Fibroblast of lung (primary cell): ENCODE data around the gene CCDC171. TPM values are rescaled to one million over a fixed set of nuclear protein-coding genes. Genes with fewer than 3 reads are reported as not detected.

Source experiments
- DNase-seq, 2 donors: peaks; one replicate each; pipeline versions ENCODE4 v3.0.0 to v3.0.0-alpha.2; 2010; ENCODE audit warnings: low read depth in 2 of 2
- H2AFZ ChIP-seq: 2 replicates; pipeline ENCODE4 v1.5.1; 2012; ENCODE audit warnings: low read length, control low read depth, inconsistent platforms
- H3K27ac ChIP-seq: 2 replicates; pipeline ENCODE4 v1.5.1; 2011; ENCODE audit warnings: low read length, control low read depth; ENCODE audit not compliant: insufficient read depth
- H3K27me3 ChIP-seq: 2 replicates; pipeline ENCODE4 v1.5.1; 2011; ENCODE audit warnings: mild to moderate bottlenecking, low read length; ENCODE audit not compliant: control insufficient read depth, insufficient read depth
- H3K36me3 ChIP-seq: 2 replicates; pipeline ENCODE4 v1.5.1; 2011; ENCODE audit warnings: low read length; ENCODE audit not compliant: control insufficient read depth, insufficient read depth
- H3K4me1 ChIP-seq: 2 replicates; pipeline ENCODE4 v1.5.1; 2011; ENCODE audit warnings: low read length; ENCODE audit not compliant: control insufficient read depth, insufficient read depth; ENCODE audit errors: extremely low read depth
- H3K4me2 ChIP-seq: 2 replicates; pipeline ENCODE4 v1.5.1; 2011; ENCODE audit warnings: low read length, control low read depth; ENCODE audit not compliant: insufficient read depth; ENCODE audit errors: extremely low read depth
- H3K4me3 ChIP-seq, 4 experiments: fragments of 200-600 bp in 1 of 4; sonication (generic) in 1 of 4; replicated peaks in 1 of 4; 2 replicates each; pipeline ENCODE4 v1.5.1; 2011 to 2016; ENCODE audit warnings: low read length in 4 of 4, low read depth in 3 of 4, mild to moderate bottlenecking in 3 of 4, control low read depth in 2 of 4, inconsistent platforms in 1 of 4, mixed read lengths in 1 of 4; ENCODE audit not compliant: insufficient read depth in 1 of 4; ENCODE audit errors: control extremely low read depth in 1 of 4
- H3K79me2 ChIP-seq: 2 replicates; pipeline ENCODE4 v1.5.1; 2012; ENCODE audit warnings: mild to moderate bottlenecking, low read length, inconsistent platforms; ENCODE audit not compliant: control insufficient read depth, insufficient read depth
- H3K9ac ChIP-seq: 2 replicates; pipeline ENCODE4 v1.5.1; 2011; ENCODE audit warnings: mild to moderate bottlenecking, low read length, control low read depth; ENCODE audit not compliant: insufficient read depth
- H3K9me3 ChIP-seq: 2 replicates; pipeline ENCODE4 v1.5.1; 2012; ENCODE audit warnings: low read depth, low read length; ENCODE audit not compliant: control insufficient read depth, insufficient read depth
- H4K20me1 ChIP-seq: 2 replicates; pipeline ENCODE4 v1.5.1; 2011; ENCODE audit warnings: low read length; ENCODE audit not compliant: control insufficient read depth, insufficient read depth; ENCODE audit errors: extremely low read depth
- EZH2 ChIP-seq: IDR thresholded peaks from 2 replicates; pipeline ENCODE4 v1.5.1; 2012; ENCODE audit warnings: low read length, control low read depth, mild to moderate bottlenecking; ENCODE audit errors: missing control alignments
- polyA plus RNA-seq, 2 donors: library from polyadenylated mRNA; depleted of rRNA in 1 of 2; stranded (reverse) in 1 of 2; unstranded in 1 of 2; fragments of >200 nt; gene quantifications; 2 replicates each; pipeline ENCODE4 v1.2.1, GENCODE V29; 2011 to 2012; ENCODE audit warnings: missing spikeins in 1 of 2
- total RNA-seq: library from RNA; depleted of rRNA; stranded (reverse); fragments of >200 nt; gene quantifications from 2 replicates; pipeline ENCODE4 v1.2.1, GENCODE V29; 2014
- TF ChIP-seq, protein P1 (sequence below), 2 donors: IDR thresholded peaks in 1 of 2; conservative IDR thresholded peaks in 1 of 2; 1 replicate in 1 of 2; 2 replicates in 1 of 2; pipeline ENCODE4 v1.5.1; 2011 to 2012; ENCODE audit warnings: low read length in 2 of 2, control low read depth in 1 of 2, inconsistent platforms in 1 of 2, low read depth in 1 of 2, mild to moderate bottlenecking in 1 of 2

Gene CCDC171
- total and polyA plus RNA-seq, 2 donors (not counting 1 experiment from before 2014, with no cell fraction given) = 0.62 to 4.8 TPM

DNA sequence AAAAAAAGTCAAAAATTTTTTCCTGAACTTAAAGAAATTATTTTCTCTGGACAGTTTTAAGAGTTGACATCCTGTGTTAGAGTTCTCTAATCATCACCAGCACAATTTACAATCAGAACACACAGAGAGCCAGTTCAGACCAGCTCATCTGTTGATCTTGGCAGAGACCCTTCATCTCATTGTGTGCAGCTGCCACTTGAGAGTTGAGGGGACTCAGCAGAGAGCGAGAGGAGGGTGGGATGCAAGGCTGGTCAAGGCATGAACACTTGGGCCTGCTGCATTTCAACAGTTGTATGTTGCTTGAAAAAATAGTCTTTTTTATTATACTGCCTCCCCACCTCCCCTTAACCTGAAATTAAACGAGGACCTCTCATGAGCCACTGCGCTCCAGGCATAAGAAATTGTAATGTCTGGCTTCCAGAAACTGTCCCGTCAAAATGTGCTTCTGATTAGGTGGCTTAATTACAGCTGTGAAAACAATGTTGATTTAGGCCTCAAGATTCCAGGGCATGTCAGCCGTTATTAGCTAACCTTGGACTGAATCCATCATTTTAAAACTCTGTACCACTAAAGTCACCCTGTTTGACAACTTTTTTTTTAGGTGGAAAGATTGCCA is 383.6 kb downstream of the CCDC171 start:
- no peak overlapping the region for H3K27ac ChIP-seq
- peak; percentile 52 to 86 for DNase-seq
- peak overlapping the region; percentile 13 for H3K4me2 ChIP-seq
- H3K27me3 ChIP-seq = no peaks in the 10 kb centered on the region
- no peak overlapping the region for H3K9ac ChIP-seq
- TF ChIP-seq, protein P1, sequence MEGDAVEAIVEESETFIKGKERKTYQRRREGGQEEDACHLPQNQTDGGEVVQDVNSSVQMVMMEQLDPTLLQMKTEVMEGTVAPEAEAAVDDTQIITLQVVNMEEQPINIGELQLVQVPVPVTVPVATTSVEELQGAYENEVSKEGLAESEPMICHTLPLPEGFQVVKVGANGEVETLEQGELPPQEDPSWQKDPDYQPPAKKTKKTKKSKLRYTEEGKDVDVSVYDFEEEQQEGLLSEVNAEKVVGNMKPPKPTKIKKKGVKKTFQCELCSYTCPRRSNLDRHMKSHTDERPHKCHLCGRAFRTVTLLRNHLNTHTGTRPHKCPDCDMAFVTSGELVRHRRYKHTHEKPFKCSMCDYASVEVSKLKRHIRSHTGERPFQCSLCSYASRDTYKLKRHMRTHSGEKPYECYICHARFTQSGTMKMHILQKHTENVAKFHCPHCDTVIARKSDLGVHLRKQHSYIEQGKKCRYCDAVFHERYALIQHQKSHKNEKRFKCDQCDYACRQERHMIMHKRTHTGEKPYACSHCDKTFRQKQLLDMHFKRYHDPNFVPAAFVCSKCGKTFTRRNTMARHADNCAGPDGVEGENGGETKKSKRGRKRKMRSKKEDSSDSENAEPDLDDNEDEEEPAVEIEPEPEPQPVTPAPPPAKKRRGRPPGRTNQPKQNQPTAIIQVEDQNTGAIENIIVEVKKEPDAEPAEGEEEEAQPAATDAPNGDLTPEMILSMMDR (conservative IDR thresholded peaks at IDR 0.05 in 1 of 2, IDR thresholded peaks at IDR 0.05 in 1 of 2; ENCODE audit: low read depth in 1 of 2, low read length in 2 of 2) = no peak
- no peak for TF ChIP-seq EZH2
- H3K4me3 ChIP-seq = no peak overlapping the region
- H3K9me3 ChIP-seq = no peaks in the 10 kb centered on the region
- no peaks in the 10 kb centered on the region for H4K20me1 ChIP-seq
- peaks cover 2% of the 10 kb centered on the region for H3K4me1 ChIP-seq
- no peak overlapping the region for H2AFZ ChIP-seq
- no peaks in the 10 kb centered on the region for H3K36me3 ChIP-seq
- H3K79me2 ChIP-seq = no peaks in the 10 kb centered on the region

DNA sequence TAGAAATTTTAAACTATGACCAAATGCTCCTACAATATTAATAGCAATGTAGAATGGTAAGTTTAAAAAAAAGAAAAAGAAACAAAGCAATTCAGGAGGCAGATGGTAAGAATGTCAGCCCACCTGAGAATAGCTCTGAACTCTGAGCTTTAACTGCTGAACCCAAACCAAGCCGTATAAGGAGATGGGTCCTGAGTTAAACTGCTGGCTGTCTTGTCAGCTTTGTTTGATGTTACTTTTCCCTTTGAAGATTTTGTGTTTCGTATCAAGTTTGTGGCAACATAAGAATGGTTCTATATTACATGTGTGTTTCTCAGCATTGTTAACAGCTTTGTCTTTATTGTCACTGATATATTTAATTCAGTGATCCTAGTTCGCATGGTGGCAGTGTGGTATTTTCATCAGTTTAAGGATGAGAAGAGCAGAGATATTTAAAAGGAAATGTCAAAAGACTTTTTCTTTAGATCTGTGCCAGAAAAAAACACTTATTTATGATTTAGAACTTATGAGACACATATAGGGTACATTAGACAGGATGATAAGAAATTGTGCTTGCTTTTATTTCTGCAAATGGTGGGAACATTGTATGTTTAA is 390.1 kb downstream of the CCDC171 start:
- H3K36me3 ChIP-seq = no peaks in the 10 kb centered on the region
- TF ChIP-seq EZH2 = no peak
- TF ChIP-seq, protein P1 (conservative IDR thresholded peaks at IDR 0.05 in 1 of 2, IDR thresholded peaks at IDR 0.05 in 1 of 2; ENCODE audit: low read depth in 1 of 2, low read length in 2 of 2) = no peak
- H3K4me3 ChIP-seq = no peak overlapping the region
- H4K20me1 ChIP-seq = no peaks in the 10 kb centered on the region
- H3K9me3 ChIP-seq = no peaks in the 10 kb centered on the region
- no peaks in the 10 kb centered on the region for H3K79me2 ChIP-seq
- no peak overlapping the region for H3K4me2 ChIP-seq
- H3K27ac ChIP-seq = no peak overlapping the region
- H3K9ac ChIP-seq = no peak overlapping the region
- H3K4me1 ChIP-seq = no peaks in the 10 kb centered on the region
- peak in 1 of 2 donors; percentile 42 for DNase-seq
- H3K27me3 ChIP-seq = no peaks in the 10 kb centered on the region
- H2AFZ ChIP-seq = no peak overlapping the region

DNA sequence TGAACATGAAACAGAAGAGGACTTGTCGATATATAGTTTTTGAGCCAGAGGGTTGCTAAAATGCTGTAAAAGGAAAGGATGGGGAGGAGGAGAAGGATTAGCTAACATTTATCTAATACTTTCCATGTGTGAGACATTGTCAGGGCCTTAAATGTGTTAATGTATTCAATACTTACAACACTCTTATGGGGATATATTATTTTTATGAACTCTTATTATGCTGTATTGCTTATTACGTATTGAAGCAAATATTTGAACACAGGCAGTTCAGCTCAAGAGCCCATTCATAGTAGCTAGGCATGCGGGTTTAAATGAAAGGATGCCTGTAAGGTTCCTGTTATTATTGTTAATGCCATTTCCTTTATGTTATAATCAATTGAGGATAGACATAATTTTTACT is 391.5 kb downstream of the CCDC171 start:
- H3K79me2 ChIP-seq = no peaks in the 10 kb centered on the region
- no peaks in the 10 kb centered on the region for H3K9me3 ChIP-seq
- no peak overlapping the region for H2AFZ ChIP-seq
- no peak overlapping the region for H3K4me3 ChIP-seq
- no peaks in the 10 kb centered on the region for H3K4me1 ChIP-seq
- H3K9ac ChIP-seq = no peak overlapping the region
- TF ChIP-seq EZH2 = no peak
- TF ChIP-seq, protein P1 (conservative IDR thresholded peaks at IDR 0.05 in 1 of 2, IDR thresholded peaks at IDR 0.05 in 1 of 2; ENCODE audit: low read depth in 1 of 2, low read length in 2 of 2) = no peak
- H3K27ac ChIP-seq = no peak overlapping the region
- H4K20me1 ChIP-seq = no peaks in the 10 kb centered on the region
- no peak for DNase-seq
- no peak overlapping the region for H3K4me2 ChIP-seq
- no peaks in the 10 kb centered on the region for H3K36me3 ChIP-seq
- H3K27me3 ChIP-seq = no peaks in the 10 kb centered on the region
